Ovary (tissue), 9 donors: ENCODE data around the gene HOXD9. TPM values are rescaled to one million over a fixed set of nuclear protein-coding genes. Genes with fewer than 3 reads are reported as not detected.

Source experiments
- DNase-seq, 5 donors: peaks; one replicate each; pipeline ENCODE4 v3.0.0-alpha.2; 2019 to 2020
- H3K27ac ChIP-seq, 2 donors: fragments of 200-600 bp; one replicate each; pipeline versions ENCODE4 v1.5.1 to v1.8.0; 2019 to 2022
- H3K27me3 ChIP-seq: fragments of 200-600 bp; one replicate; pipeline ENCODE4 v1.8.0; 2022
- H3K36me3 ChIP-seq: fragments of 200-600 bp; sonication (generic); one replicate; pipeline ENCODE4 v1.5.1; 2019
- H3K4me1 ChIP-seq: one replicate; pipeline ENCODE4 v1.8.1; 2013; ENCODE audit warnings: mild to moderate bottlenecking, moderate library complexity; ENCODE audit not compliant: insufficient read depth
- H3K4me3 ChIP-seq: fragments of 200-600 bp; sonication (generic); one replicate; pipeline ENCODE4 v1.5.1; 2017
- H3K9me3 ChIP-seq, 2 donors: fragments of 200-600 bp in 1 of 2; sonication (generic) in 1 of 2; one replicate each; pipeline versions ENCODE4 v1.5.1 to v1.8.1; 2013 to 2019; ENCODE audit warnings: mild to moderate bottlenecking in 1 of 2, moderate library complexity in 1 of 2
- CTCF ChIP-seq, 3 donors: fragments of 450-650 bp in 2 of 3; fragments of 200-600 bp in 1 of 3; IDR thresholded peaks; one replicate each; pipeline versions ENCODE4 v1.5.1 to v1.8.0; 2016 to 2022; ENCODE audit warnings: antibody characterized with exemption in 3 of 3, mild to moderate bottlenecking in 1 of 3
- EP300 ChIP-seq: sonication (generic); formaldehyde crosslinking; IDR thresholded peaks from one replicate; pipeline ENCODE4 v1.6.1; 2017; ENCODE audit warnings: antibody characterized with exemption
- POLR2A ChIP-seq: fragments of 450-650 bp; IDR thresholded peaks from one replicate; pipeline ENCODE4 v1.6.1; 2017; ENCODE audit warnings: antibody characterized with exemption, mild to moderate bottlenecking, moderate library complexity
- WGBS, 3 donors: extraction: QIAGEN DNeasy Blood & Tissue Kit in 1 of 3; methylation state at CpG; one replicate each; pipeline versions ENCODE4 v1.1.5 to v1.1.7; 2013 to 2017; 5-methylcytosine and 5-hydroxymethylcytosine counted together
- intact Hi-C, 4 donors: fragments of 100-400 bp; cut with DNase I; formaldehyde crosslinking; loops; one replicate each; pipeline versions ENCODE4 v1.11.0 to v1.15.1; 2022 to 2023
- polyA plus RNA-seq, 2 donors: library from polyadenylated mRNA; stranded (reverse); fragments of 200-250 nt in 1 of 2; fragments of 350-450 nt in 1 of 2; fragmentation: Illumina TruSeq in 1 of 2; extraction: RNeasy Lipid Tissue Mini Kit (QIAGEN cat#74804) in 1 of 2; gene quantifications; one replicate each; pipeline ENCODE4 v1.2.3, GENCODE V29; 2013 to 2014
- total RNA-seq, 7 donors: library from RNA; depleted of rRNA in 2 of 7; stranded (reverse); fragments of >200 nt in 2 of 7; fragmentation: NEBNext Ultra II Directional in 3 of 7; extraction: Animal tissue kit (Norgen Biotek cat#: 25700) in 3 of 7; gene quantifications; one replicate each; pipeline versions ENCODE4 v1.1.0 to v1.2.4, GENCODE V29; 2016 to 2023
- donor health status: DM: no; HTN: no; CAD: no; lungs with moderate emphysema.
- donor health status: DM: no; HTN: no; CAD: no.
- donor health status: Bipolar disorder and iron deficiency.
- donor health status: DM: yes; HTN: yes; CAD: no.
- donor health status: DM: no; HTN: no; CAD: no.
- donor health status: DM: yes; HTN: yes; CAD: no.

The HOXD9 gene
- total and polyA plus RNA-seq, 9 donors: 9.7 to 20.6 (median 12.8) TPM

- 57 to 86% (median 83%) methylated on average over 26 of the region's 26 CpGs for WGBS, 3 donors
- Histone ChIP-seq H3K36me3 (no peaks in the 10 kb centered on the region), H3K27me3 (peaks cover 6% of the 10 kb centered on the region), H3K4me1 (no peaks in the 10 kb centered on the region), H3K4me3 (peak overlapping the region; percentile 33), H3K9me3 (no peaks in the 10 kb centered on the region), H3K27ac (no peak overlapping the region)
- no peak for TF ChIP-seq POLR2A
- TF ChIP-seq EP300: no peak
- no peak for TF ChIP-seq CTCF (IDR thresholded peaks at IDR 0.05)
- no peak for DNase-seq
- intact Hi-C loops: no loop called here
Measured at GRCh38 chr2:176114120-176114929, 8.2 kb upstream of the HOXD9 start.

- no peak for TF ChIP-seq POLR2A
- no peak for TF ChIP-seq EP300
- TF ChIP-seq CTCF (IDR thresholded peaks at IDR 0.05): no peak
- Histone ChIP-seq H3K27ac (no peak overlapping the region), H3K4me1 (no peaks in the 10 kb centered on the region), H3K27me3 (peaks cover 6% of the 10 kb centered on the region), H3K36me3 (no peaks in the 10 kb centered on the region), H3K4me3 (peak overlapping the region; percentile 33), H3K9me3 (no peaks in the 10 kb centered on the region)
- intact Hi-C loops: loop anchor here in 1 of 4 donors (5.0 kb wide), 1 partner anchor 1032 kb away; no protein-coding TSS in a partner anchor
- peak in 1 of 5 donors; percentile 9 for DNase-seq
- WGBS, 3 donors: 61 to 95% (median 88%) methylated on average over 16 of the region's 16 CpGs
Measured at GRCh38 chr2:176114930-176115625, 7.4 kb upstream of the HOXD9 start.

- Histone ChIP-seq H3K27me3 (peaks cover 6% of the 10 kb centered on the region), H3K27ac (no peak within 1 kb of the TSS), H3K4me1 (no peaks in the 10 kb centered on the region), H3K4me3 (peak within 1 kb of the TSS; percentile 43), H3K9me3 (no peaks in the 10 kb centered on the region), H3K36me3 (no peaks in the 10 kb centered on the region)
- TF ChIP-seq CTCF (IDR thresholded peaks at IDR 0.05) (peak in 2 of 3 donors; percentile 38 to 39), POLR2A (no peak)
- DNase-seq: peak; percentile 50 to 80 (median 65)
- 5 to 19% (median 16%) methylated on average over 57 to 66 of the region's 66 CpGs for WGBS, 3 donors
- intact Hi-C loops: loop anchor here in 1 of 4 donors (5.0 kb wide), 1 partner anchor 1031 kb away; no protein-coding TSS in a partner anchor
Measured at GRCh38 chr2:176115883-176116813, 6.4 kb upstream of the HOXD9 start, which contains the start of gene HOXD10. Gene HOXD10, plus strand, starts transcription at chr2:176116778. Its CDS starts 56 bp downstream, at chr2:176116834.
